Vagina (tissue), 2 donors: ENCODE results near the gene AATK.

Experiments used
- CTCF ChIP-seq, 3 experiments: fragments of 450-650 bp in 2 of 3; fragments of 200-600 bp in 1 of 3; sonication (generic) in 1 of 3; IDR thresholded peaks; one replicate each; pipeline ENCODE4 v1.5.1; 2017 to 2019; ENCODE audit warnings: antibody characterized with exemption in 3 of 3, mild to moderate bottlenecking in 2 of 3, moderate library complexity in 2 of 3
- POLR2A ChIP-seq, 2 donors: fragments of 450-650 bp; IDR thresholded peaks; one replicate each; pipeline ENCODE4 v1.6.1; 2017; ENCODE audit warnings: antibody characterized with exemption in 2 of 2, mild to moderate bottlenecking in 2 of 2, moderate library complexity in 2 of 2

- TF ChIP-seq POLR2A (IDR thresholded peaks at IDR 0.05) (no peak), CTCF (IDR thresholded peaks at IDR 0.05) (no peak)
Observed at GRCh38 chr17:81115749-81116464, 50.1 kb downstream of the AATK start.
